HG03175 (cell line): ENCODE data around the gene HOXD3.

Experiments
- ATAC-seq: cut with Tn5 transposase; IDR thresholded peaks from one replicate; pipeline ENCODE4 v1.9.1; 2021; ENCODE audit warnings: mild to moderate bottlenecking, moderate library complexity; ENCODE audit not compliant: unreplicated experiment

The HOXD3 gene

GRCh38 chr2:176202491-176202890 is 45.4 kb downstream of the HOXD3 start:
- no peak for ATAC-seq

- no peak for ATAC-seq
These were observed 48.0 kb downstream of the HOXD3 start for GRCh38 chr2:176205126-176205525.

- no peak for ATAC-seq
These were observed 49.0 kb downstream of the HOXD3 start for GRCh38 chr2:176206136-176206535.

- ATAC-seq = no peak
These were observed 49.6 kb downstream of the HOXD3 start for GRCh38 chr2:176206682-176207081.

- ATAC-seq = no peak
These were observed 54.0 kb downstream of the HOXD3 start for GRCh38 chr2:176211110-176211509.

GRCh38 chr2:176212276-176212675 is 55.2 kb downstream of the HOXD3 start:
- no peak for ATAC-seq

GRCh38 chr2:176213406-176213805 is 56.3 kb downstream of the HOXD3 start:
- ATAC-seq = no peak
